Endodermal cell (in vitro differentiated cells): Measurements from ENCODE around the gene EGFR. TPM values are rescaled to one million over a fixed set of nuclear protein-coding genes. Genes with fewer than 3 reads are reported as not detected.

Experiments
- DNase-seq: peaks from one replicate; pipeline ENCODE4 v3.0.0-alpha.2; 2017
- H3K27ac ChIP-seq: 2 replicates; pipeline ENCODE4 v1.5.1; 2013; ENCODE audit warnings: mild to moderate bottlenecking, low read depth, low read length, moderate library complexity
- H3K27me3 ChIP-seq: 2 replicates; pipeline ENCODE4 v1.6.1; 2013; ENCODE audit warnings: mild to moderate bottlenecking, low read length, moderate library complexity; ENCODE audit not compliant: insufficient read depth, control insufficient read depth, poor library complexity, severe bottlenecking
- H3K36me3 ChIP-seq: 2 replicates; pipeline ENCODE4 v1.7.0; 2013; ENCODE audit warnings: mild to moderate bottlenecking, low read length, moderate library complexity; ENCODE audit not compliant: control insufficient read depth, insufficient read depth
- H3K4me1 ChIP-seq: one replicate; pipeline ENCODE4 v1.7.0; 2013; ENCODE audit warnings: low read length; ENCODE audit not compliant: control insufficient read depth, insufficient read depth
- H3K4me3 ChIP-seq: 2 replicates; pipeline ENCODE4 v1.5.1; 2013; ENCODE audit warnings: mild to moderate bottlenecking, low read length, moderate library complexity
- H3K9ac ChIP-seq: 2 replicates; pipeline ENCODE4 v1.6.1; 2013; ENCODE audit warnings: mild to moderate bottlenecking, low read length, moderate library complexity; ENCODE audit not compliant: poor library complexity, severe bottlenecking; ENCODE audit errors: extremely low read depth
- H3K9me3 ChIP-seq: 2 replicates; pipeline ENCODE4 v1.6.1; 2013; ENCODE audit warnings: mild to moderate bottlenecking, low read length, moderate library complexity; ENCODE audit not compliant: control insufficient read depth
- H3K27ac Mint-ChIP-seq: 2 replicates; pipeline ENCODE4 v1.8.0; 2020; ENCODE audit warnings: mixed read lengths
- H3K27me3 Mint-ChIP-seq: 2 replicates; pipeline ENCODE4 v1.8.0; 2021; ENCODE audit warnings: mild to moderate bottlenecking, mixed read lengths; ENCODE audit not compliant: insufficient read depth
- H3K36me3 Mint-ChIP-seq: 2 replicates; pipeline ENCODE4 v1.8.0; 2020; ENCODE audit warnings: low read depth, mixed read lengths
- H3K4me1 Mint-ChIP-seq: 2 replicates; pipeline ENCODE4 v1.8.0; 2020; ENCODE audit warnings: mixed read lengths
- H3K4me3 Mint-ChIP-seq: 2 replicates; pipeline ENCODE4 v1.8.0; 2020; ENCODE audit warnings: mild to moderate bottlenecking, moderate library complexity, mixed read lengths
- H3K9me3 Mint-ChIP-seq: 2 replicates; pipeline ENCODE4 v1.8.0; 2020; ENCODE audit warnings: mild to moderate bottlenecking, mixed read lengths
- WGBS, 2 experiments: methylation state at CpG; one replicate each; pipeline versions ENCODE4 v1.1.5 to v1.1.7; 2013; ENCODE audit warnings: missing lambda C conversion rate in 2 of 2, mixed read lengths in 1 of 2; ENCODE audit not compliant: insufficient coverage in 1 of 2, insufficient read length in 1 of 2; 5-methylcytosine and 5-hydroxymethylcytosine counted together
- total RNA-seq, 2 donors: library from RNA; stranded (reverse); fragmentation: NEBNext Ultra II Directional in 1 of 2; extraction: Animal tissue kit (Norgen Biotek cat#: 25700) in 1 of 2; gene quantifications; 2 replicates in 1 of 2; 3 replicates in 1 of 2; pipeline ENCODE4 v1.2.1, GENCODE V29; 2021
- TF ChIP-seq, protein P1 (sequence below): fragments of 200-600 bp; sonication (generic); conservative IDR thresholded peaks from 2 replicates; pipeline ENCODE4 v1.5.0; 2021; ENCODE audit warnings: antibody characterized with exemption, mild to moderate bottlenecking

Gene EGFR
- total RNA-seq, 2 donors from 2014 or later: 5.0 to 5.8 TPM

- Mint-ChIP-seq H3K4me1 (no peaks in the 10 kb centered on the region), H3K27me3 (no peaks in the 10 kb centered on the region), H3K27ac (no peak overlapping the region), H3K36me3 (no peaks in the 10 kb centered on the region), H3K4me3 (no peak overlapping the region), H3K9me3 (no peaks in the 10 kb centered on the region)
- no peaks in the 10 kb centered on the region for H3K27me3 ChIP-seq
- no peak for DNase-seq
- no peaks in the 10 kb centered on the region for H3K36me3 ChIP-seq
- no peak overlapping the region for H3K9ac ChIP-seq
- H3K4me1 ChIP-seq: no peaks in the 10 kb centered on the region
- 89 to 94% methylated on average over 5 of the region's 5 CpGs for WGBS, 2 experiments
- no peaks in the 10 kb centered on the region for H3K9me3 ChIP-seq
- no peak overlapping the region for H3K27ac ChIP-seq
- H3K4me3 ChIP-seq: no peak overlapping the region
- TF ChIP-seq, protein P1, sequence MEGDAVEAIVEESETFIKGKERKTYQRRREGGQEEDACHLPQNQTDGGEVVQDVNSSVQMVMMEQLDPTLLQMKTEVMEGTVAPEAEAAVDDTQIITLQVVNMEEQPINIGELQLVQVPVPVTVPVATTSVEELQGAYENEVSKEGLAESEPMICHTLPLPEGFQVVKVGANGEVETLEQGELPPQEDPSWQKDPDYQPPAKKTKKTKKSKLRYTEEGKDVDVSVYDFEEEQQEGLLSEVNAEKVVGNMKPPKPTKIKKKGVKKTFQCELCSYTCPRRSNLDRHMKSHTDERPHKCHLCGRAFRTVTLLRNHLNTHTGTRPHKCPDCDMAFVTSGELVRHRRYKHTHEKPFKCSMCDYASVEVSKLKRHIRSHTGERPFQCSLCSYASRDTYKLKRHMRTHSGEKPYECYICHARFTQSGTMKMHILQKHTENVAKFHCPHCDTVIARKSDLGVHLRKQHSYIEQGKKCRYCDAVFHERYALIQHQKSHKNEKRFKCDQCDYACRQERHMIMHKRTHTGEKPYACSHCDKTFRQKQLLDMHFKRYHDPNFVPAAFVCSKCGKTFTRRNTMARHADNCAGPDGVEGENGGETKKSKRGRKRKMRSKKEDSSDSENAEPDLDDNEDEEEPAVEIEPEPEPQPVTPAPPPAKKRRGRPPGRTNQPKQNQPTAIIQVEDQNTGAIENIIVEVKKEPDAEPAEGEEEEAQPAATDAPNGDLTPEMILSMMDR: no peak
Measured at GRCh38 chr7:55050281-55050680, 31.5 kb downstream of the EGFR start.

GRCh38 chr7:55052081-55052480 is 33.3 kb downstream of the EGFR start:
- Histone ChIP-seq H3K4me3 (no peak overlapping the region), H3K27me3 (no peaks in the 10 kb centered on the region), H3K4me1 (no peaks in the 10 kb centered on the region), H3K27ac (no peak overlapping the region), H3K9me3 (no peaks in the 10 kb centered on the region), H3K9ac (no peak overlapping the region), H3K36me3 (no peaks in the 10 kb centered on the region)
- H3K4me1 Mint-ChIP-seq: no peaks in the 10 kb centered on the region
- H3K36me3 Mint-ChIP-seq: no peaks in the 10 kb centered on the region
- WGBS, 2 experiments: 93 to 100% methylated on average over 1 to 2 of the region's 2 CpGs
- no peaks in the 10 kb centered on the region for H3K27me3 Mint-ChIP-seq
- no peak overlapping the region for H3K4me3 Mint-ChIP-seq
- DNase-seq: no peak
- no peaks in the 10 kb centered on the region for H3K9me3 Mint-ChIP-seq
- TF ChIP-seq, protein P1: no peak
- no peak overlapping the region for H3K27ac Mint-ChIP-seq

- WGBS, 2 experiments: 89 to 95% methylated on average over 11 to 13 of the region's 13 CpGs
- H3K27ac Mint-ChIP-seq: no peak overlapping the region
- no peak overlapping the region for H3K27ac ChIP-seq
- no peaks in the 10 kb centered on the region for H3K9me3 ChIP-seq
- no peak overlapping the region for H3K4me3 ChIP-seq
- TF ChIP-seq, protein P1: no peak
- H3K4me3 Mint-ChIP-seq: no peak overlapping the region
- no peaks in the 10 kb centered on the region for H3K4me1 ChIP-seq
- no peaks in the 10 kb centered on the region for H3K27me3 Mint-ChIP-seq
- H3K36me3 ChIP-seq: no peaks in the 10 kb centered on the region
- no peaks in the 10 kb centered on the region for H3K36me3 Mint-ChIP-seq
- no peaks in the 10 kb centered on the region for H3K27me3 ChIP-seq
- DNase-seq: no peak
- no peak overlapping the region for H3K9ac ChIP-seq
- H3K9me3 Mint-ChIP-seq: no peaks in the 10 kb centered on the region
- H3K4me1 Mint-ChIP-seq: no peaks in the 10 kb centered on the region
Measured at GRCh38 chr7:55052741-55053427, 34.1 kb downstream of the EGFR start.
